Aortic smooth muscle cell (primary cell): ENCODE data around the gene TMEM52. TPM values are rescaled to one million over a fixed set of nuclear protein-coding genes. Genes with fewer than 3 reads are reported as not detected.

Experiments used
- total RNA-seq: library from RNA; depleted of rRNA; stranded (reverse); fragments of >200 nt; gene quantifications from 2 replicates; pipeline ENCODE4 v1.2.3, GENCODE V29; 2014

Gene TMEM52
- not detected in 2 replicates for total RNA-seq

DNA sequence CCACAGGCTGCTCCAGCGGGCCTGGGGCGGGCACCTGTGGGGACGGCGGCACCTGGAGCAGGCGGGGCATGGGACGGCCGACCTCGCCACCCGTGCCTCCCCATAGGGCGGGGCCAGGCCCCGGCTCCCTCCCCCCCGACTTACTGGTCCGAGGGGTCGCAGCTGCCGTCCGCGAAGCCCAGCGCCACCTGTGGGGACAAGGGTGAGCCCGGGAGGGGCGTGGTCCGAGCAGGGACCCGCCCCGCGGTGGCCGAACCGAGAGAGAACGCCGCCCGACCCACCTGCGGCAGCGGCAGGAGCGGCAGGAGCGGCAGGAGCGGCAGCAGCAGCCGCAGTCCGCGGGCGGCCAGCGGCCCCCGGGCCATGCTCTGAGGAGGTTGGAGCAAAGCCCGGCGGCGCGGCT is at the start of gene TMEM52:
TMEM52 (minus strand) TSS at position 379 of the 403 bp plus-strand sequence; CDS start at position 365, 14 bp downstream.

GRCh38 chr1:1914971-1915692 is 3.9 kb downstream of the TMEM52 start, which contains the start of gene CALML6:
CALML6 (plus strand) TSS chr1:1915260; CDS start chr1:1915281, 21 bp downstream.

DNA sequence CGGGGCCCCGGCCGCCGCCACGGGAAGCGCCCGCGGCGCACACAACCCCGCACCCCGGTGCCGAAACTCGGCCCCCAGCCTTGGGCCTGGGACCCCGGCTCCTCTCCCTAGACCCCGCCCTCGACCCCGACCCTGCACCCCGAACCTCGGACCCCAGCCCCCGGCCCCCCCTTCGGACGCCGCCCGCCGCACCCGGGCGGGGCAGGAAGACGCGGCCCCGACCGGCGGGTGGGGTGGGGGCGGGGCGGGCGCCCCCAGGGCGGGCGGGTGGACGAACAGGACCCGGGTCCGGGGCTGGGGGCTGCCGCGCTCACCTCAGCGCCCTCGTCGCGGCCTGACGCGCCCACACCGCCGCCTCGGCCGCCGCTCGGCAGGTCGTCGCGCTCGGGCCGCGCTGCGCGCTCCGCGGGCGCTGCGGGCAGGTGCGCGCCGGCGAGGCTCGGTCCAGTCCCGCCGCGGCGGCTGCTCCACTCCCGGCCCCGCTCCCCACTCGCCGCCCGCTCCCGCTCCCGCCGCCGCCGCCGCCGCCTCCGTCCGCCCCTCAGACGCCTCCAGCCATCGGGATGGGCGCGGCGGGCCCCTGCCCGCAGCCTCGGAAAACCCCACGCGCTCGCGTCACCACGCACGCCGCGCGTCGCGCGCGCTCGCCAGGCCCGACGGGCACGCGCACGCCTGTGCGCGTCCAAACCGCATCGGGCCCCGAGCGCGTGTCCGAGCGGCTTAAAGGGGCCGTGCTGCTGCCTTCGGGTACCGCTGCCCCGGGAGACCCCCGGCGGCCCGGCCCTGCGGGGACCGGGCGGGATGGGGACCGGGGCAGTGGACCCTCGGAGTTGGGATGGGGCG is 28.4 kb downstream of the TMEM52 start, which contains the start of gene GNB1:
GNB1 (minus strand) TSS at position 582 of the 843 bp plus-strand sequence. CDS start 65,634 bp downstream, outside the sequence.

Other genes starting within 250 kb of the TMEM52 start
- 18.4 and 19.3 TPM in 2 replicates for gene SLC35E2B, start 226.5 kb downstream of the TMEM52 start, total RNA-seq
- 11.7 and 12.9 TPM in 2 replicates for gene CDK11A, start 194.9 kb downstream of the TMEM52 start, total RNA-seq
- gene NADK, start 140.8 kb downstream of the TMEM52 start, total RNA-seq: 40.0 and 49.5 TPM in 2 replicates
- 110 and 128 TPM in 2 replicates for gene GNB1, start 28.2 kb downstream of the TMEM52 start, total RNA-seq
- 0.31 and 0.40 TPM in 2 replicates for gene CALML6, start 4.0 kb downstream of the TMEM52 start, total RNA-seq
- not detected in 2 replicates for gene CFAP74, start 84.5 kb upstream of the TMEM52 start, total RNA-seq
- gene GABRD, start 100.1 kb upstream of the TMEM52 start, total RNA-seq: not detected in 2 replicates
- gene PRKCZ, start 131.1 kb upstream of the TMEM52 start, total RNA-seq: 1.1 and 2.2 TPM in 2 replicates